MCF 10A (cell line): ENCODE results near the gene SUN2. TPM values are rescaled to one million over a fixed set of nuclear protein-coding genes. Genes with fewer than 3 reads are reported as not detected.

Experiments
- BruUV-seq: library from RNA; stranded (reverse); fragments of 400-500 nt; replicated peaks from 2 replicates; lab custom pipeline; 2021; lab: Mats Ljungman, UMichigan
- CTCF ChIA-PET: fragments of 300-600 bp; sonication (Branson Sonifier 250); formaldehyde crosslinking; extraction: SDS; loops from one replicate; lab custom pipeline; 2021; ENCODE audit warnings: antibody characterized with exemption, inconsistent platforms; lab: Yijun Ruan, JAX
- POLR2A ChIA-PET: fragments of 300-600, 350-650 bp; sonication (Branson Sonifier 250); formaldehyde crosslinking; extraction: SDS; loops from one replicate; lab custom pipeline; 2020; ENCODE audit warnings: antibody characterized with exemption, inconsistent platforms; lab: Yijun Ruan, JAX
- DNase-seq: peaks from one replicate; pipeline ENCODE4 v3.0.0-alpha.2; 2018; ENCODE audit not compliant: unreplicated experiment
- H3K27ac Mint-ChIP-seq: one replicate; pipeline ENCODE4 v1.8.0; 2022; ENCODE audit warnings: mild to moderate bottlenecking, low read depth, mixed read lengths; ENCODE audit not compliant: unreplicated experiment
- H3K27me3 Mint-ChIP-seq: one replicate; pipeline ENCODE4 v1.8.0; 2022; ENCODE audit warnings: mixed read lengths; ENCODE audit not compliant: insufficient read depth, unreplicated experiment
- H3K36me3 Mint-ChIP-seq: one replicate; pipeline ENCODE4 v1.8.0; 2022; ENCODE audit warnings: mild to moderate bottlenecking, moderate library complexity, mixed read lengths; ENCODE audit not compliant: insufficient read depth, unreplicated experiment
- H3K4me1 Mint-ChIP-seq: one replicate; pipeline ENCODE4 v1.8.0; 2022; ENCODE audit warnings: mixed read lengths; ENCODE audit not compliant: insufficient read depth, unreplicated experiment
- H3K4me3 Mint-ChIP-seq: one replicate; pipeline ENCODE4 v1.8.0; 2022; ENCODE audit warnings: mild to moderate bottlenecking, moderate library complexity, mixed read lengths; ENCODE audit not compliant: unreplicated experiment
- H3K9me3 Mint-ChIP-seq: one replicate; pipeline ENCODE4 v1.8.0; 2022; ENCODE audit warnings: mixed read lengths; ENCODE audit not compliant: unreplicated experiment
- intact Hi-C: fragments of 100-400 bp; cut with micrococcal nuclease; formaldehyde crosslinking; loops from 2 replicates; pipeline ENCODE4 v1.14.1; 2022
- total RNA-seq: library from RNA; stranded (reverse); gene quantifications from 2 replicates; pipeline ENCODE4 v1.2.3, GENCODE V29; 2022
- TF ChIP-seq, protein P1 (sequence below): fragments of 200-600 bp; IDR thresholded peaks from one replicate; pipeline ENCODE4 v1.8.0; 2022; ENCODE audit warnings: antibody characterized with exemption, mild to moderate bottlenecking; ENCODE audit not compliant: unreplicated experiment

Gene SUN2
- total RNA-seq, 1 experiment from 2014 or later: 66.8 TPM

GRCh38 chr22:38798496-38798895 lies 42.7 kb upstream of the SUN2 start:
- Mint-ChIP-seq H3K4me1 (peaks cover 13% of the 10 kb centered on the region), H3K9me3 (peaks cover 6% of the 10 kb centered on the region), H3K4me3 (no peak overlapping the region), H3K27ac (no peak overlapping the region), H3K36me3 (no peaks in the 10 kb centered on the region), H3K27me3 (peaks cover 40% of the 10 kb centered on the region)
- ChIA-PET POLR2A (no interaction called here), CTCF (no interaction called here)
- DNase-seq: no peak
- BruUV-seq: no TSS peak
- TF ChIP-seq, protein P1, sequence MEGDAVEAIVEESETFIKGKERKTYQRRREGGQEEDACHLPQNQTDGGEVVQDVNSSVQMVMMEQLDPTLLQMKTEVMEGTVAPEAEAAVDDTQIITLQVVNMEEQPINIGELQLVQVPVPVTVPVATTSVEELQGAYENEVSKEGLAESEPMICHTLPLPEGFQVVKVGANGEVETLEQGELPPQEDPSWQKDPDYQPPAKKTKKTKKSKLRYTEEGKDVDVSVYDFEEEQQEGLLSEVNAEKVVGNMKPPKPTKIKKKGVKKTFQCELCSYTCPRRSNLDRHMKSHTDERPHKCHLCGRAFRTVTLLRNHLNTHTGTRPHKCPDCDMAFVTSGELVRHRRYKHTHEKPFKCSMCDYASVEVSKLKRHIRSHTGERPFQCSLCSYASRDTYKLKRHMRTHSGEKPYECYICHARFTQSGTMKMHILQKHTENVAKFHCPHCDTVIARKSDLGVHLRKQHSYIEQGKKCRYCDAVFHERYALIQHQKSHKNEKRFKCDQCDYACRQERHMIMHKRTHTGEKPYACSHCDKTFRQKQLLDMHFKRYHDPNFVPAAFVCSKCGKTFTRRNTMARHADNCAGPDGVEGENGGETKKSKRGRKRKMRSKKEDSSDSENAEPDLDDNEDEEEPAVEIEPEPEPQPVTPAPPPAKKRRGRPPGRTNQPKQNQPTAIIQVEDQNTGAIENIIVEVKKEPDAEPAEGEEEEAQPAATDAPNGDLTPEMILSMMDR: no peak
- intact Hi-C loops: no loop called here

GRCh38 chr22:38796262-38796957 lies 40.6 kb upstream of the SUN2 start:
- H3K36me3 Mint-ChIP-seq: no peaks in the 10 kb centered on the region

DNA sequence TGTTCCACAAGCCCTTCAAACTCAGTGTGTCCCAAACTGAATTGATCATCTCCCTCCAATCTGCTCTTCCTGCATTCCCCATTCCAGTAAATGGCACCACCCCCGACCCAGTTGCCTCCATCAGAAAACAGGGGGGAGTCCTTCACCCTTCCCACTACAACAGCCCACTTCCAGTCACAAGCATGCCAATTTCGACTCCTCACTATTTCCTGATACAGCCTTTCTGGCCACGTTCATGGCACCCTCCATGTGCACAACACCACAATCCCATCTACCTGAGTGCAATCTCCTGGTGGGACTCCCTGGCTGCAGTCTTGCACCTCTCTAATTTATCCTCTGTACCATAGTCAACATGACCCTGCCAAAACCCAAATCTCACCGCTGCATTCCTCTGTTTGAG lies 39.8 kb upstream of the SUN2 start:
- CTCF ChIA-PET: interaction anchor here (1.2 to 1.5 kb wide), 2 partner anchors 28 to 178 kb away, joined by 3 to 5 read pairs; no protein-coding TSS in a partner anchor
- Mint-ChIP-seq H3K27ac (no peak overlapping the region), H3K36me3 (no peaks in the 10 kb centered on the region), H3K9me3 (peaks cover 6% of the 10 kb centered on the region), H3K27me3 (peaks cover 40% of the 10 kb centered on the region), H3K4me3 (no peak overlapping the region), H3K4me1 (peaks cover 11% of the 10 kb centered on the region)
- intact Hi-C loops: no loop called here
- POLR2A ChIA-PET: no interaction called here
- DNase-seq: no peak
- no TSS peak for BruUV-seq
- TF ChIP-seq, protein P1: no peak

More at GRCh38 chr22:38796262-38796957, 40.6 kb upstream of the SUN2 start:
- TF ChIP-seq, protein P1: no peak
- ChIA-PET CTCF (interaction anchor here (1.5 kb wide), 1 partner anchor 28 kb away, joined by 5 read pairs; no protein-coding TSS in a partner anchor), POLR2A (no interaction called here)
- Mint-ChIP-seq H3K9me3 (peaks cover 6% of the 10 kb centered on the region), H3K4me1 (peaks cover 11% of the 10 kb centered on the region), H3K4me3 (no peak overlapping the region), H3K27me3 (peaks cover 40% of the 10 kb centered on the region), H3K27ac (no peak overlapping the region)
- no TSS peak for BruUV-seq
- no peak for DNase-seq
- intact Hi-C loops: no loop called here

- DNase-seq: peak; percentile 97
- no TSS peak for BruUV-seq
- peaks cover 38% of the 10 kb centered on the region for H3K27me3 Mint-ChIP-seq
- peak within 1 kb of the TSS; percentile 83 for H3K4me3 Mint-ChIP-seq
- H3K36me3 Mint-ChIP-seq: no peaks in the 10 kb centered on the region
- POLR2A ChIA-PET: interaction anchor here (0.7 to 1.4 kb wide), 2 partner anchors 67 to 509 kb away, joined by 3 read pairs; no protein-coding TSS in a partner anchor
- H3K4me1 Mint-ChIP-seq: peaks cover 12% of the 10 kb centered on the region
- TF ChIP-seq, protein P1: no peak
- H3K27ac Mint-ChIP-seq: peak within 1 kb of the TSS; percentile 93
- CTCF ChIA-PET: no interaction called here
- H3K9me3 Mint-ChIP-seq: peaks cover 6% of the 10 kb centered on the region
- intact Hi-C loops: no loop called here
These were observed 38.1 kb upstream of the SUN2 start, which contains the start of gene DNAL4 for GRCh38 chr22:38793721-38794466. Gene DNAL4, minus strand, starts transcription at chr22:38794143. Its CDS starts 11,412 bp downstream, at chr22:38782731.
